GM19238 (cell line): Measurements from ENCODE around the gene WTIP.
"Not testable (repeated sequence)": the region's sequence is repeated elsewhere in the genome, so short reads cannot be mapped to it uniquely, and the experiment has no call there.

Experiments used
- DNase-seq: peaks from one replicate; pipeline ENCODE4 v3.0.0; 2011; ENCODE audit warnings: low spot score; ENCODE audit not compliant: insufficient read length

WTIP gene

DNA sequence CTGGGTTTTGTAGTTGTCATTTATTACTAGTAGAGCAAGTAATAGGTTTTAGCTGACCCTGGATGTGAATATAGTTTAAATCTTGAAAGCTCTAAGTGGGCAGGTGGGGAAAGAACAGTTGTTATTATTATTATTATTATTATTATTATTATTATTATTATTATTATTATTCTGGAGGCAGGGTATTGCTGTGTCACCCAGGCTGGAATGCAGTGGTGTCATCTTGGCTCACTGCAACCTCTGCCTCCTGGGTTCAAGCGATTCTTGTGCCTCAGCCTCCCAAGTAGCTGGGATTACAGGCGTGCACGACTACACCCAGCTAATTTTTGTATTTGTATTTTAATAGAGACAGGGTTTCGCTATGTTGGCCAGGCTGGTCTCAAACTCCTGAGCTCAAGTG is 3.1 kb upstream of the WTIP start:
- DNase-seq = not testable (repeated sequence)

DNA sequence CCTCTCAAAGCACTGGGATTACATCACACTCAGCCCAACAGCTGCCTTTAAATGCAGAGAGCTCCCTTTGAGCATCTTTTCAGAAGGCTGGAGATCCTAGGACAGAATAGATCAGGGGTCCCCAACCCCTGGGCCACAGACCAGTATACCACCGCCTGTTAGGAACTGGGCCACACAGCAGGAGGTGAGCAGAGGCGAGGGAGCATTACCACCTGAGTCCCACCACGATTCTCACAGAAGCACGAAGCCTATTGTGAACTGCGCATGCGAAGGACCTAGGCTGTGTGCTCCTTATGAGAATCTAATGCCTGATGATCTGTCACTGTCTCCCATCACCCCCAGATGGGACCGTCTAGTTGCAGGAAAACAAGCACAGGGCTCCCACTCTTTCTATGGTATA is 2.2 kb upstream of the WTIP start:
- no peak for DNase-seq

DNA sequence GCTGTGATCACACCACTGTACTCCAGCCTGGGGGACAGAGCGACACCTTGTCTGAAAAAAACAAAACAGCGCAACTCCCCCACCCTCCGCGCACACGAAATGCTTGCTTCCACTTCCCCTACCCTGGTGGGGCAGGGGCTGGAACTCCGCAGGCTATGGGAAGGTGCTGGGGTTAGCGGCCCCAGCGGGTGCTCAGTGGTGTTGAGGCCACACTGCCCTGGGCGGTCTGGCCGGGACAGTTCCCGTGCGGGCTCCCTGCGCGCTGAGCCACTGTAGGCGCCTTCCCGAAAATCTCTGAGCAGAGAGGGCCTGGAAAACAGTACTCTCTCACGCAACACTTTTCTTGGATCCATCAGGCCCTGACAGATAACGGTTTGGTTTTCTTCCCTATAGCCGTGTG is 1.1 kb upstream of the WTIP start:
- DNase-seq = no peak

DNA sequence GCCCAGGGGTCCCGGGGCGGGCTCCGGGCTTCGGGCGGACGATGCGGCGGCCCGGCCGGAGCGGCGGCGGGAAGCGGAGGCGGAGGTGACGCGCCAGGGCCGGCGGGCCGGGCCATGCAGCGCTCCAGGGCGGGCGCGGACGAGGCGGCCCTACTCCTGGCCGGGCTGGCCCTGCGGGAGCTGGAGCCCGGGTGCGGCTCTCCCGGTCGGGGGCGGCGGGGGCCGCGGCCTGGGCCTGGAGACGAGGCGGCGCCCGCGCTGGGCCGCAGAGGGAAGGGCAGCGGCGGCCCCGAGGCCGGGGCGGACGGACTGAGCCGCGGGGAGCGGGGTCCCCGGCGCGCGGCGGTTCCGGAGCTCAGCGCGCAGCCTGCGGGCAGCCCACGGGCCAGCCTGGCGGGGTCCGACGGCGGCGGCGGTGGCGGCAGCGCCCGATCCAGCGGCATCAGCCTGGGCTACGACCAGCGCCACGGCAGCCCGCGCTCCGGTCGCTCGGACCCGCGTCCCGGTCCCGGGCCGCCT is 362 bp downstream of the WTIP start:
- no peak for DNase-seq

DNA sequence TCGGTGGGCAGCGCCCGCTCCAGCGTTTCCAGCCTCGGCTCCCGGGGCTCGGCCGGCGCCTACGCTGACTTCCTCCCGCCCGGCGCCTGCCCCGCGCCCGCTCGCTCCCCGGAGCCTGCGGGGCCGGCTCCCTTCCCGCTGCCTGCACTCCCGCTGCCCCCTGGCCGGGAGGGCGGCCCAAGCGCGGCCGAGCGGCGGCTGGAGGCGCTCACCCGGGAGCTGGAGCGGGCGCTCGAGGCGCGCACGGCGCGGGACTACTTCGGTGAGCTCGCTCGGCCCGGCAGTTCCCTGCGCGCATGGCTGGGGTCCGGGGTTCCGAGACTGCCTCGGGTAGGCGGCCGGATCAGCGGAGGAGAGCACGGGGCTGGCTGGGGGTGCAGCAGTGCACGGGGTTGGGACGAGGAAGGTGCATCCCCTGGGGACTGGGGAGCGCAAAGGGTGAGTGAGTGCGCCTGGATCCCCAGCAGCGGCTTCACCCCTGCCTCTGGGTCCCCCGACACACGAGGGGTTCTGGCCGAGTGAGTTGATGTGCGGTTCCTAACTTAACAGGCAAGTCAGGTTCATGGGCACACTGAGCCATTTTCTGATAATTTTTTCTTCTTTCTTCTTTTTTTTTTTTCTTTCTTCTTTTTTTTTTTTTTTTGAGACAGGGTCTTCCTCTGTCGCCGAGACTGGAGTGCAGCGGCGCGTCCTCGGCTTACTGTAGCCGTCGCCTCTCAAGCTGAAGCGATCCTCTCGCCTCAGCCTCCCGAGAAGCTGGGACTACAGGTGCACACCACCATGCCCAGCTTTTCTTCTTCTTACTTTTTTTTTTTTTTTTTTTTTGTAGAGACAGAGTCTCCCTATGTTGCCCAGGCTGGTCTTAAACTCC is 1.1 kb downstream of the WTIP start:
- no peak for DNase-seq

DNA sequence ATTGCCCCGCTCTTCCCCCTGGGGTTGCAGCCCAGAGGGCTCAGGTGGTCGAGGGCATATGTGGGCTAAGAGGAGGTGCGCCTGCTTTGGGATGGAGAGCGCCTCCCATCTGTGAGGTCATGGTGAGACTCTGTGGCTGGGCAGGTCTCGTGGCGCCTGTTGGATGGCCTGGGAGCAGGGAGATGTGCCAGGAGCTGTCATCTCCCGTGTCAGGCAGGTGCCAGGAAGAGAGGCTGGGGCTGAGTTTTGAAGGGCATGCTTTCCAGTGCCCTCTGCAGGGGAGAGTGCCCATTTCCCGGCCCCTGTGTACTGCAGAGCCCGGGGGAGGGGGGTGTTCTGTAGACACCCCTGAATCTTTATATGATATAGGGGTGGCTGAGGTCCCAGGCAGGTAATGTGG is 2.8 kb downstream of the WTIP start:
- DNase-seq = no peak

DNA sequence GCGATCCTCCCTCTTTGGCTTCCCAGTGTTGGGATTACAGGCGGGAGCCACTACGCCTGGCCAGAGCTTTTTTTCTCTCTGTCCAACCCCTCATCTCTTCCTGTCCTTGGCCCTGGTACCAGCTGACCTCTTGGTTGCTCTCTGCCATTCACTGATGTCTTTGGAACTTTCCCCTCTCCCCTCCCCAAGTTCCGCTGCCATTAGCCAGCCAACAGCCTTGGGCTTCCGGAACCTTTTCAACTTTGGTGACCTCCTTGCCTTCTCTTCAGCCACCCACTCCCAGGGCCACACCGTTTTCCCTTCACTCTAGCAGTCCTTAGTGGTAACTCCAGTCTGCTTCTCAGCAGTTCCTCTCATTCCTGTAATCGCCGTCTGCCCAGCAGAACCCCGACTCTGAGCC is 4.3 kb downstream of the WTIP start:
- DNase-seq = no peak

DNA sequence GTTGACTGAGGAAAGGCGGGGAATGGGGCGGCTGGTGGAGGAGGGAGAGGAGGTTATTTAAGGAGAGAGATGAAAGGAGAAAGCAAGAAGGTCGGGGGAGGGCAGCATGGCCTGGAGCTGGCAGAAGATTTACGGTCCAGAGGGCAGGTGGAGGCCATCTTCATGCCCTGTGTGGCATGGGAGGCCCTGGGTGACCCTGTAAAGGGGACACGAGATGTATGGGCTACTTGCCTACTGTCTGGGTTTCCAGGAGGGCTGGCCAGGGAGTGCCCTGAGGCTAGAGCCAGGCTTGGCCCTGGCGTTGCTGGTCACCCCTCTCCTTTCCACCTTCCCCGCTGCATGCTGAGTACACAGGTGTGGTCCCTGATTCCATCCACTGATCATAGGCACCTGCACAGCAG is 6.1 kb downstream of the WTIP start:
- no peak for DNase-seq

DNA sequence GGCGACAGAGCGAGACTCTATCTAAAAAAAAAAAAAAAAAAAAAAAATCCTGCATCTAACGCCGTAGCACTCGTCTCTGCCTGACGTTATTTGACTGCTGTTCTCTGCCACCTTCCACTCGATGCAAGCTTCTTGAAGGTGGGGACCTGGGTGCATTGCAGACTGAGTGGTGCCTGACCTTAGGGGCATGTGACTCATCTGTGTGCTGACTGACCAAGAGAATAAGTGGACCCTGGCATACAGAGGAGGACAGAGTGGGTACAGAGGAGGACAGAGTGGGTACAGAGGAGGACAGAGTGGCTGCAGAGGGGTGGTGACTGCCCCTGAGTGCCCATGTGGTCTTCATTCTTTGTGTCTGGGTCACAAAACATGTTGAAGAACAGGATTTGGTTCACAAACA is 7.6 kb downstream of the WTIP start:
- DNase-seq = no peak

DNA sequence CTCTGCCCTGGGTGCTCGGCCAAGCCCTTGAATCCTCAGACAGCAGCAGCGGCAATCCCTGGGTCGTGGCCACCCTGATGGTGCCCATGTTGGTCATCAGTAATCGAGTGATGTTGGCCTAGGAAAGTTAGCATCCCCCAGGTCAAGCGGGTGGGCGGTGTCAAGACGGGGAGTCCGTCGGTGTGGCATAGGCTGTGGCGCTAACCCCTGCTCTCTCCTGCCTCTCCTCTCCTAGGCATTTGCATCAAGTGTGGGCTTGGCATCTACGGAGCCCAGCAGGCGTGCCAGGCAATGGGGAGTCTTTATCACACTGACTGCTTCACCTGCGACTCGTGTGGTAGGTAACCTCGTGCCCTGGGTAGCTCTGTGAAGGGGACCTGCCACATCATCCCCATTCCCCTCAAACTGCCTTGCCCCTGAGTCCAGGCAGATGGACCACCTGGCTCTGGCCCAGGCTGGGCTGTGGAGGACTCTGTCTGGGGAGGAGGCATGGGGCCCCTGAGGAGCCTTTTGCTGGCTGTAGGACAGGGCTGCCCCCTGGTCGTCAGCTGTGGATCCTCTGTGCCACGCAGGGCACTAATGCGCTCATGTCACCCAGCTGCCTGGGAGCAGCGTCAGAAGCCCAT is 8.7 kb downstream of the WTIP start:
- DNase-seq = no peak

DNA sequence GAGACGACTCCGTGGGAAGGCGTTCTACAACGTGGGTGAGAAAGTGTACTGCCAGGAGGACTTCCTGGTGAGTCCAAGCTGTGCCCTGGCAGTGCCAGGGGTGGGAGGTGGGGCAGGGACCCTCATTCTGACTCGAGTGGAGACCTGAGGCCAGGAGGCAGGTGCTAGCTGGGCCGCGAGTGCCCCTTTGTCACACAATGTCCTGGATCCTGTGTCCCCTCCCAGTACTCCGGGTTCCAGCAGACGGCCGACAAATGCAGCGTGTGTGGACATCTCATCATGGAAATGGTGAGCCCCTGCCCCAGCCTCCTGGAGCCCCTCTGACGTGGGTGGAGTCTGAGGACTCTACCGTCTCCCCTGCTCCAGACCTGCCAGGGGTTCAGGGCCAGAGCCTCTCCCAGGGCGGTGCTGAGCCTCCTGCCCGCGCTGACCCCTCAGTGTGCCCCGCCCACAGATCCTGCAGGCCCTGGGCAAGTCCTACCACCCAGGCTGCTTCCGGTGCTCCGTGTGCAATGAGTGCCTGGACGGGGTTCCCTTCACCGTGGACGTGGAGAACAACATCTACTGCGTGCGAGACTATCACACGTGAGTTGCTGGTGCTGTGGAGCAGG is 11.6 kb downstream of the WTIP start:
- DNase-seq = no peak

DNA sequence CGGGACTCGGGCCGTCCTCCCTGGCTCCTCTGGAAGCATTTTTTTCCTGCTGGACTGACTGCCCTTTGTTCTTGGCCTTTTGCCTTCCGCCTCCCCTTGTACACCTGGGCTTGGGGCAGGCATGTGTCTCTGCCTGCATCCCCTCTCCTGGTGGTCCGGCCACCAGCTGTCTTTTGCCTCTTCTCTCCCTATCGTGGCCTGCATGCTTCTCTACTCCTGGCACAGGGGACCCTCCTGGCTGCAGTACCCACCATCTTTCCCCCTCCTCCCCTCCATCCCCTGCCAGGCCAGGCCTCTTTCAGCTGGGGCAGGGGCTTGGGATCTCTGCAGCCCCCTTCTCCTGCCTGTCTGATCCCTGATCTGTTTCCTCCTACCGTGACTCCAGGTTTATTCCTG is 12.1 kb downstream of the WTIP start:
- no peak for DNase-seq

DNA sequence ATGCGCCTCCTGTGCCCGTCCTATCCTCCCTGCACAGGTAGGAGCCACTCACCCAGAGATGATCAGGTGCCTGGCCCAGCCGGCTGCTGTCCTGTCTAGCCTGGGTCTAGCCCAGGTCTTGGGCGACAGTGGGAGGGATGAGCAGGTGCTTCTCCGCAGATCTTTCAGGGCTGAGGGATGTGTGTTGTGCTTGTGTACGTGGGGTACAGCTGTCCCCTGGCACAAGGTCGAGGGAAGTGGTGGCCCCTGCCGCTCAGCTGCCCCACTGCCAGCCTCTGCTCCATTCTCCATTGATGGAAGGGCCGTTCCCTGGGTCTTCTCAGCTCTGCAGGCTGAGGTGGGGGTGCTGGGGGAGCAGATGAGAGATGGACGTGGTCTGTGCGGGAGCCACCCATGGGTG is 13.0 kb downstream of the WTIP start:
- DNase-seq = no peak

DNA sequence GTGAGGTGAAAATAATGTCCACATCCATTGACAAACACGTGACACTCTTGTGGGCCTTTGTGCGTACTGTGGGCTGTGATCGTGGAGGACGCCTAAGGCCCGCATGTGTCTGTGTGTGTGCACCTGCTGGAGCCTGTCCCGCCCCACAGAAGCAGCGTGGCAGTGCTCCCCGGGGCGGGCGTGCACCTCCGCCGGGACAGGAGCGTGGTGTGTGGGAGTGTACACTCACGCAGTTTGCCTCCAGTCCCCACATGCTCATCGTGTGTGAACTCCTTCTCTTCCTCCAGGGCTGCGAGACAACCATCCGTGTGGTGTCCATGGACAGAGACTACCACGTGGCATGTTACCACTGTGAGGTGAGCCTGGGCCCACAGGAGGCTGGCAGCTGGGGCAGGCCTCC is 13.9 kb downstream of the WTIP start:
- DNase-seq = no peak

DNA sequence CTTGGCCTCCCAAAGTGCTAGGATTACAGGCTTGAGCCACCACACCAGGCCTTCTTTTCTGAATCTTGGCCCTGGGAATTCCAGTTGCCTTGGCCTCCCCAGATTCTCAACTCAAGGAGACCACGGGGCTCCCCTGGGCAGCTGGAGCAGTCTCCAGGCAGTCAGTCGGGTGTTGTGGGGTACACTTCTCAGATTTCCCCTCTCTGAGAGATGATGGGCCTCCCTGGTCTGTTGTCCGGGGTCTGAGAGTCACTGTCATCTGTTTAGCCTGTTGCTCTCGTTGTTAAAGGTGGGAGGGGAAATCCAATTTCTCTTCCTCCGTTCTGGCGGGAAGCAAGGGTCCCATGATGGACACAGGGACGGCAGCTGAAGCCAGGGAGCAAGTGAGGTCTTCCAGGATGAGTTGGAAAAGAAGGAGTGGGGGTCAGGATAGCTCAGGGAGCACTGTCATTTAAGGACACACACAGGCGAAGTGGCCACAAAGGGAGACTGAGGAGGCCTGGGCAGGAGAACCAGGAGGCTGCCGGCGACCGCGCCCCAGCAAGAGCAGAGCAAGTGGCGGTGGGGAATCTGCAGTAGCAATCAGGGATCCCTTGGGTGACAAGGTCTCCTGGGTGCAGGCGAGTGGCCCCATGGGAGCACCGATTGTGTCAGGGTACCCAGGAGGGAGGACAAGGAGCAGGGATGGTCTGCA is 15.7 kb downstream of the WTIP start:
- DNase-seq = no peak

DNA sequence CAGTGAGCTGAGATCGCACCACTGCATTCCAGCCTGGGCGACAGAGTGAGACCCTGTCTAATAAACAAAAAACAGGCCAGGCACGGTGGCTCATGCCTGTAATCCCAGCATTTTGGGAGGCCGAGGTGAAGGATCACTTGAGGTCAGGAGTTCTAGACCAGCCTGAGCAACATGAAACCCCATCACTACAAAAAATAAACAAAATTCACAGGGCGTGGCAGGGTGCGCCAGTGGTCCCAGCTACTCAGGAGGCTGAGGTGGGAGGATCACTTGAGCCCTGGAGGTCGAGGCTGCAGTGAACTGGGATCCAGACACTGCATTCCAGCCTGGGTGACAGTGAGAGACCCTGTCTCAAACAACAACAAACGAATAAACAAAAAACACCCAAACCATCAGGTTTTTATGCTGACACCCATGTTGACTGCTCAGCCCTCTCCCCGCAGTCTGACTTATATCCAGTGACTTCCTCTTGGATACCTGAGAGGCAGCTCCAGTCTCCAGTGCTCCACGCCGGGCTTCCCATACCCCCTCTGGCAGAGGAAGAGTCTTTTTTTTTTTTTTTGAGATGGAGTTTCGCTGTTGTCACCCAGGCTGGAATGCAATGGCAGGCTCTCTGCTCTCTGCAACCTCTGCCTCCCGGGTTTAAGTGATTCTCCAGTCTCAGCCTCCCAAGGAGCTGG is 17.7 kb downstream of the WTIP start:
- no peak for DNase-seq

DNA sequence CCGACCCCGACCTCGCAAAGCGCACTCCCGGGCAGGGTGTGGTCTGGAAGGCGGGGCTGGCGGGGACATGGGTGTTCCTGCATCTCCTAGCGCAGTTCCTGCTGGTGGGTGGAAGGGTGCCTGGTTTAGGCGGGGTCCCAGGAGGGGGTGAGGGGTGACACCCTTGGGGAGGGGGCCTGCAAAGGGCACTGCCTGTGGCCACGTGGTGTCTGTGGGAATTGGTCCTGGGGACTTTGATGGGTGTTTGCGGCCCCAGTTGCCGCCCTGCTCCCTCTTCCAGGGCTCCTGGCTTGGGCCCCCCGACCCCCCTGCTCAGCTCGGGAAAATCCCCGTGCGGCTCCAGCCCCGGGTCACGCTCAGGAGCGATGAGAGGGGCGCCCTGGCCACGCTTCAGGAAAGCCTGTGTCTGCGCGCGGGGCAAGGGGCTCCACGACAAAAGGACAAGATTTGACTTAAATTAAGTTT is 19.1 kb downstream of the WTIP start:
- DNase-seq = no peak

DNA sequence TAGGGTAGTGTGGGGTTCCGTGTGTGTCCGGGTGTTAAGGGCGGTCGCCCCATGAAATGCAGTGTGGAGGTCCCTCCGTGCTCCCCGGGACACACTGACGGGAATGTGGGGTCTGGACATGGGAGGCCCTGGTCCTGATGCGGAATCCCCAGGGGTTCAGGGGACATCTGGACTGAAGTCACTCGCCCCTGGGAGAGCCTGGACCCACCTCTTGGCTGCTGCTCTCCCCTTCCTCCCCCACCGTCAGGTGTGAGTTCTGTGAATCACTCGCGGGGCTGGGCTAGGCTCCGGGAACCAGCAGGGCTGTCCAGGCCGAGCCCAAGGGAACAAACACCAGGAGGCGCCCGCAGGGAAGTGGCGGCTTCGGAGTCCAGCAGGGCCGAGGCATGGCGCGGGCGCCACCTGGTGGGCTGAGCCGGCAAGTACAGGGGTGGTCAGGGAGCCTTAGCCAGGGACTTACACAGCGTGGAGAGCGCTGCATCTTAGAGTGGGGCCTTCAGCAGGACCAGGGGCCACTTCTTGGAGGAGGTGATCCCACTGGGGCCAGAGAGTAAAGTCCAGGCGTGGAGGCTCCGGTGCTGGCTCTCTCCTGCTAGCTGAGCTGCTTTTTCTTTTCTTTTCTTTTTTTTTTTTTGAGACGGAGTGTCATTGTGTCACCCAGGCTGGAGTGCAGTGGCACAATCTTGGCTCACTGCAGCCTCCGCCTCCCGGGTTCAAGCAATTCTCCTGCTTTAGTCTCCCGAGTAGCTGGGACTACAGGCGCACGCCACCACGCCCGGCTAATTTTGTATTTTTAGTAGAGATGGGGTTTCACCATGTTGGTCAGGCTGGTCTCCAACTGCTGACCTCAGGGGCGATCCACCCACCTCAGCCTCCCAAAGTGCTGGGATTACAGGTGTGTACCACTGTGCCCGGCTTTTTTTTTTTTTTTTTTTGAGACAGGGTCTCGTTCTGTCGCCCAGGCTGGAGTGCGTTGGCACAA is 20.1 kb downstream of the WTIP start:
- DNase-seq = peak; percentile 90

DNA sequence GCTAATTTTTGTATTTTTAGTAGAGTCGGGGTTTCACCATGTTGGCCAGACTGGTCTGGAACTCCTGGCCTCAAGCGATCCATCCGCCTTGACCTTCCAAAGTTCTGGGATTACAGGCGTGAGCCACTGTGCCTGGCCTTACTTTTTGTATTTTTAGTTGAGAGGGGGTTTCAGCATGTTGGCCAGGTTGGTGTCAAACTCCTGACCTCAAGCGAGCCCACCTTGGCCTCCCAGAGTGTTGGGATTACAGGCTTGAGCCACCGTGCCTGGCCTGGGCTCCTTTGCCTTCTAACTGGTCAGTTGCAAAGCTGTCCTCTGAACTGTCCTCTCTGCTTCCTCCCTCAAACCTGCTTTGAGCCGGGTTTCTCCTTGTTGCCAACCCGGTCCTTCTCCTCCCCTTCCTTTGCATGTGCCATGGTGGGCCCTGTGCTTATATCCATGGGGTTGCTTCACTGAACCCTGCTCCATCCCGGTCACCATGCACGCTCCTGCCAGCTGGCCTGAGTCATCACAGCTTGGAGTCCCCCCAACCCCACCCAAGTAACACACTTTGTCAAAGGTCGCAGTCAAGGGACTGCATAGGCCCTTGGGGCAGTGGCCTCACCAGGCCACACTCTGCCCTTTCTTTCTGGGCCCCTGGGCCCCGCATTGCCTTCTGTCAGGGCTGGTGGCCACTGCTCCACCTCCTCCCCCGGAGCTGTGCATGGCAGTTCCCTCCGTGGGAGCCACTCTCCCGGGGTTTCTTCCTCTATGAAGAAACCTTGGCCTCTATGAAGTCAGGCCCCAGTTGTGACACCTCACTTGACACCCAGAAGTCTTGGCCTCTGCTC is 21.2 kb downstream of the WTIP start:
- DNase-seq = no peak
